Mesenchymal stem cell (in vitro differentiated cells and primary cell): ENCODE data around the gene RUNX2.
A peak's percentile ranks its signal among the peaks of the same experiment; 100 is the strongest.

Experiments used
- DNase-seq: peaks from one replicate; pipeline ENCODE4 v3.0.0-alpha.2; 2013
- H2AFZ ChIP-seq: one replicate; pipeline ENCODE4 v1.6.1; 2013; ENCODE audit warnings: low read depth, mild to moderate bottlenecking, control low read depth, inconsistent platforms, low read length, moderate library complexity
- H2AK5ac ChIP-seq: 2 replicates; pipeline ENCODE4 v1.6.1; 2013; ENCODE audit warnings: low read length, moderate library complexity, mild to moderate bottlenecking, inconsistent platforms; ENCODE audit not compliant: severe bottlenecking
- H2BK120ac ChIP-seq: one replicate; pipeline ENCODE4 v1.6.1; 2013; ENCODE audit warnings: low read depth, mild to moderate bottlenecking, inconsistent platforms, low read length, moderate library complexity
- H2BK12ac ChIP-seq, 2 experiments: one replicate each; pipeline ENCODE4 v1.6.1; 2013; ENCODE audit warnings: inconsistent platforms in 2 of 2, low read length in 2 of 2, mild to moderate bottlenecking in 2 of 2, moderate library complexity in 2 of 2, control low read depth in 1 of 2
- H2BK15ac ChIP-seq: one replicate; pipeline ENCODE4 v1.6.1; 2013; ENCODE audit warnings: mild to moderate bottlenecking, low read depth, inconsistent platforms; ENCODE audit not compliant: poor library complexity, severe bottlenecking
- H2BK5ac ChIP-seq: 2 replicates; pipeline ENCODE4 v1.6.1; 2013; ENCODE audit warnings: low read depth, mild to moderate bottlenecking, low read length, control low read depth, inconsistent platforms; ENCODE audit not compliant: poor library complexity, severe bottlenecking
- H3K14ac ChIP-seq, 2 experiments: one replicate each; pipeline ENCODE4 v1.6.1; 2013; ENCODE audit warnings: inconsistent platforms in 2 of 2, low read length in 2 of 2, control low read depth in 1 of 2, mild to moderate bottlenecking in 1 of 2, moderate library complexity in 1 of 2
- H3K18ac ChIP-seq, 2 experiments: one replicate each; pipeline ENCODE4 v1.6.1; 2013; ENCODE audit warnings: inconsistent platforms in 2 of 2, low read length in 2 of 2, control low read depth in 1 of 2, low read depth in 1 of 2, mild to moderate bottlenecking in 1 of 2
- H3K23ac ChIP-seq, 2 experiments: one replicate each; pipeline ENCODE4 v1.6.1; 2013; ENCODE audit warnings: inconsistent platforms in 2 of 2, low read length in 2 of 2, mild to moderate bottlenecking in 2 of 2, moderate library complexity in 2 of 2, control low read depth in 1 of 2
- H3K27ac ChIP-seq: 2 replicates; pipeline ENCODE4 v1.5.1; 2013; ENCODE audit warnings: mild to moderate bottlenecking, moderate library complexity, low read length, control low read depth, inconsistent platforms; ENCODE audit not compliant: poor library complexity, severe bottlenecking
- H3K27me3 ChIP-seq, 2 experiments: 2 replicates each; pipeline versions ENCODE4 v1.6.1 to v1.7.0; 2013; ENCODE audit warnings: low read length in 2 of 2, mild to moderate bottlenecking in 2 of 2, moderate library complexity in 2 of 2, control low read depth in 1 of 2, inconsistent platforms in 1 of 2; ENCODE audit not compliant: control insufficient read depth in 1 of 2, insufficient read depth in 1 of 2
- H3K36me3 ChIP-seq, 2 experiments: 2 replicates each; pipeline versions ENCODE4 v1.6.1 to v1.7.0; 2013; ENCODE audit warnings: low read length in 2 of 2, control low read depth in 1 of 2, inconsistent platforms in 1 of 2, low read depth in 1 of 2, mild to moderate bottlenecking in 1 of 2; ENCODE audit not compliant: insufficient read depth in 2 of 2, control insufficient read depth in 1 of 2
- H3K4ac ChIP-seq, 2 experiments: one replicate each; pipeline ENCODE4 v1.6.1; 2013; ENCODE audit warnings: inconsistent platforms in 2 of 2, low read length in 2 of 2, mild to moderate bottlenecking in 2 of 2, moderate library complexity in 2 of 2, control low read depth in 1 of 2, low read depth in 1 of 2
- H3K4me1 ChIP-seq: 2 replicates; pipeline ENCODE4 v1.6.1; 2013; ENCODE audit warnings: low read depth, low read length, control low read depth; ENCODE audit not compliant: control insufficient read depth, insufficient read depth
- H3K4me2 ChIP-seq: 2 replicates; pipeline ENCODE4 v1.6.1; 2013; ENCODE audit warnings: low read length, mild to moderate bottlenecking, inconsistent platforms; ENCODE audit not compliant: poor library complexity, severe bottlenecking
- H3K4me3 ChIP-seq, 2 experiments: 2 replicates each; pipeline versions ENCODE4 v1.5.1 to v1.7.0; 2013; ENCODE audit warnings: low read length in 2 of 2, mild to moderate bottlenecking in 2 of 2, control low read depth in 1 of 2, low read depth in 1 of 2; ENCODE audit not compliant: insufficient read depth in 1 of 2
- H3K79me1 ChIP-seq: replicated peaks from 2 replicates; pipeline ENCODE4 v1.6.1; 2013; ENCODE audit warnings: mild to moderate bottlenecking, control low read depth, low read length, inconsistent platforms; ENCODE audit not compliant: poor library complexity, severe bottlenecking
- H3K9ac ChIP-seq: 2 replicates; pipeline ENCODE4 v1.7.0; 2013; ENCODE audit warnings: mild to moderate bottlenecking, low read length, moderate library complexity
- H3K9me3 ChIP-seq: 2 replicates; pipeline ENCODE4 v1.7.0; 2013; ENCODE audit warnings: mild to moderate bottlenecking, low read length; ENCODE audit not compliant: control insufficient read depth
- H4K8ac ChIP-seq: one replicate; pipeline ENCODE4 v1.6.1; 2013; ENCODE audit warnings: inconsistent platforms, mild to moderate bottlenecking, low read length, moderate library complexity
- H4K91ac ChIP-seq: one replicate; pipeline ENCODE4 v1.6.1; 2013; ENCODE audit warnings: mild to moderate bottlenecking, low read length, inconsistent platforms
- WGBS: methylation state at CpG from one replicate; pipeline ENCODE4 v1.1.7; 2013; ENCODE audit warnings: mixed read lengths; 5-methylcytosine and 5-hydroxymethylcytosine counted together

RUNX2 gene

GRCh38 chr6:45572833-45573232 is 244.7 kb downstream of the RUNX2 start:
- H2BK120ac ChIP-seq, result no peak overlapping the region
- H2AK5ac ChIP-seq, result no peak overlapping the region
- no peak overlapping the region for H2AFZ ChIP-seq
- no peak overlapping the region for H4K8ac ChIP-seq
- peaks cover 2% of the 10 kb centered on the region for H3K79me1 ChIP-seq
- no peaks in the 10 kb centered on the region for H3K36me3 ChIP-seq
- H3K9me3 ChIP-seq, result no peaks in the 10 kb centered on the region
- no peak overlapping the region for H3K23ac ChIP-seq
- H3K4me3 ChIP-seq, result no peak overlapping the region
- H3K4ac ChIP-seq, result no peak overlapping the region
- H2BK15ac ChIP-seq, result no peak overlapping the region
- 94% methylated on average over 4 of the region's 4 CpGs for WGBS
- no peak overlapping the region for H3K18ac ChIP-seq
- DNase-seq, result no peak
- no peak overlapping the region for H3K14ac ChIP-seq
- H3K9ac ChIP-seq, result no peak overlapping the region
- H3K4me2 ChIP-seq, result no peak overlapping the region
- H2BK12ac ChIP-seq, result peak overlapping the region in 1 of 2 experiments; percentile 25
- H3K4me1 ChIP-seq, result peaks cover 4% of the 10 kb centered on the region
- no peak overlapping the region for H4K91ac ChIP-seq
- H3K27me3 ChIP-seq, result no peaks in the 10 kb centered on the region
- no peak overlapping the region for H2BK5ac ChIP-seq
- no peak overlapping the region for H3K27ac ChIP-seq

- Histone ChIP-seq H2AK5ac (no peak overlapping the region), H3K27ac (no peak overlapping the region), H4K91ac (no peak overlapping the region), H3K4me3 (no peak overlapping the region), H3K14ac (no peak overlapping the region), H4K8ac (no peak overlapping the region), H2BK5ac (no peak overlapping the region), H3K27me3 (no peaks in the 10 kb centered on the region), H2BK12ac (no peak overlapping the region), H3K4ac (no peak overlapping the region), H3K9ac (no peak overlapping the region), H3K9me3 (no peaks in the 10 kb centered on the region), H3K79me1 (peaks cover 2% of the 10 kb centered on the region), H3K23ac (no peak overlapping the region), H2BK120ac (no peak overlapping the region), H3K18ac (no peak overlapping the region), H3K4me1 (peaks cover 6% of the 10 kb centered on the region), H3K36me3 (no peaks in the 10 kb centered on the region), H2BK15ac (no peak overlapping the region), H3K4me2 (no peak overlapping the region), H2AFZ (no peak overlapping the region)
- no peak for DNase-seq
- WGBS, result 97% methylated on average over 6 of the region's 6 CpGs
Observed at GRCh38 chr6:45574014-45574461, 245.9 kb downstream of the RUNX2 start.

DNA sequence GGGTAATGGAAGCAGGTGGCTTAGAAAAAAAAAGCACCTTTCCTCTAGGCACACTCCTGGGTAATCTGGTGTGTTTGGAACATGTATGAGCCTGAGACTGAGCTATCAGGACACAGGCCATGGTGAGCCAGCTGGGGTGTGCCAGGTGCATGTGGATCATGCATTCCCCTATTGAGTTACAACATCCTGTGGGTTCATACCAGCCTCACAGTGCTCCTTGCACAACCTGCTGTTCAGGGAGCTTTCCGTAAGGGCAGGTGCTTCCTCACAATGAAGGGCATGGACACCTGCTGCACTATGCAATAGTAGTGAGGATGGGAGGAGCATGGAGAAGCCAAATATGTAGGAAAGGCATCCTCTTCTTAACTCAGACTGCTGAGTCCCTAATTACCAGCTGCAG is 246.8 kb downstream of the RUNX2 start:
- no peak overlapping the region for H3K4ac ChIP-seq
- no peak overlapping the region for H2BK5ac ChIP-seq
- no peak overlapping the region for H3K18ac ChIP-seq
- H3K79me1 ChIP-seq, result peaks cover 2% of the 10 kb centered on the region
- peaks cover 6% of the 10 kb centered on the region for H3K4me1 ChIP-seq
- no peak overlapping the region for H4K8ac ChIP-seq
- H2AK5ac ChIP-seq, result no peak overlapping the region
- no peaks in the 10 kb centered on the region for H3K27me3 ChIP-seq
- no peak overlapping the region for H3K14ac ChIP-seq
- DNase-seq, result no peak
- no peak overlapping the region for H3K23ac ChIP-seq
- no peaks in the 10 kb centered on the region for H3K36me3 ChIP-seq
- H3K4me2 ChIP-seq, result no peak overlapping the region
- no peak overlapping the region for H4K91ac ChIP-seq
- no peak overlapping the region for H2AFZ ChIP-seq
- no peak overlapping the region for H2BK120ac ChIP-seq
- 100% methylated on average over 1 of the region's 1 CpG for WGBS
- no peak overlapping the region for H2BK15ac ChIP-seq
- peak overlapping the region in 1 of 2 experiments; percentile 27 for H2BK12ac ChIP-seq
- no peak overlapping the region for H3K4me3 ChIP-seq
- H3K9me3 ChIP-seq, result no peaks in the 10 kb centered on the region
- H3K9ac ChIP-seq, result no peak overlapping the region
- no peak overlapping the region for H3K27ac ChIP-seq

GRCh38 chr6:45576648-45577624 is 248.8 kb downstream of the RUNX2 start:
- Histone ChIP-seq H3K9ac (no peak overlapping the region), H3K9me3 (peaks cover 2% of the 10 kb centered on the region), H2BK15ac (peak overlapping the region; percentile 4), H3K4me2 (no peak overlapping the region), H2BK12ac (peak overlapping the region; percentile 44 to 100), H2BK5ac (no peak overlapping the region), H3K14ac (peak overlapping the region in 1 of 2 experiments; percentile 94), H2BK120ac (no peak overlapping the region), H3K36me3 (no peaks in the 10 kb centered on the region), H3K4me1 (peaks cover 6% of the 10 kb centered on the region), H3K4ac (peak overlapping the region; percentile 1 to 89), H2AFZ (no peak overlapping the region), H4K8ac (peak overlapping the region; percentile 40), H3K23ac (no peak overlapping the region), H3K27ac (no peak overlapping the region), H3K4me3 (no peak overlapping the region), H4K91ac (peak overlapping the region; percentile 22), H3K27me3 (no peaks in the 10 kb centered on the region), H3K18ac (peak overlapping the region; percentile 6 to 93), H2AK5ac (no peak overlapping the region), H3K79me1 (peaks cover 2% of the 10 kb centered on the region)
- DNase-seq, result peak; percentile 44
- WGBS, result 82% methylated on average over 14 of the region's 15 CpGs
